Stimulated activated CD4-positive, alpha-beta T cell treated with anti-CD3 and anti-CD28 coated beads, Interleukin-1b, Interleukin-23, amount 100 ng/mL, for 48 hours (primary cell): ENCODE data around the gene PRRT3.

ENCODE experiments used
- DNase-seq: peaks from one replicate; pipeline ENCODE4 v3.0.0-alpha.2; 2020

PRRT3 gene

GRCh38 chr3:9951962-9952805 is at the start of gene PRRT3:
Gene PRRT3 (minus strand): TSS chr3:9952408. CDS start chr3:9950115, 2,293 bp downstream.
- peak; percentile 63 for DNase-seq

DNA sequence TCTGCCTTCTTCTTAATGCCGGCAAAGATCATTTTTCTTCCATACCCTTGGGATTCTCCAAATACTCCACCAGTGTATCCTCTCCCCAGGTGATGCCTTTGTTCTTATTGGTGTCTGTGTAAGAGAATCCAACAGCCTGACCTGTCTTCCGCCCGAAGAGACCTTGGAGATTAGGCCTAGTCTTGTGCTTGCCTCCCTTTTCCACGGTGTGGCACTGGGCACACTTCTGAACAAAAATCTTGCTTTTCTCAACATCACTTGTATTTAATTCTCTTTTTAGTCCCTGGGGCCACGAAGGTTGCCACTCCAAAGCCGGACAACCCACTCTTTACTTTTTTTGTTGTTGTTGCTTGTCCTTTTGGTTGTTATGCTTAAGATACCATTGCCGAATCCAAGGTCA is 48.5 kb upstream of the PRRT3 start:
- no peak for DNase-seq

GRCh38 chr3:9994086-9994844 is 42.1 kb upstream of the PRRT3 start:
- DNase-seq: no peak

- no peak for DNase-seq
Observed at GRCh38 chr3:9986230-9986725, 34.1 kb upstream of the PRRT3 start.

DNA sequence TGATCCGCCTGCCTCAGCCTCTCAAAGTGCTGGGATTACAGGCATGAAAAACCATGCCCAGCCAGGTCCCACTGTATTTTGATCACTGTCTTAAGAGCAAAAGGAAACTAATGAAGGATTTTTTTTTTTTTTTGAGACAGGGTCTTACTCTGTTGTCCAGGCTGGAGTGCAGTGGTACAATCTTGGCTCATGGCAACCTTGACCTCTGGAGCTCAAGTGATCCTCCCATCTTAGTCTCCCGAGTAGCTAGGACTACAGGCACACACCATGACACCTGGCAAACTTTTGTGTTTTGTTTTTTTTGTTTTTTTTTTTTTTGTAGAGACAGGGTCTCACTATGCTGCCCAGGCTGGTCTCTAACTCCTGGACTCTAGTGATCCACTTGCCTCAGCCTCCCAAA is 28.0 kb upstream of the PRRT3 start:
- DNase-seq: no peak

DNA sequence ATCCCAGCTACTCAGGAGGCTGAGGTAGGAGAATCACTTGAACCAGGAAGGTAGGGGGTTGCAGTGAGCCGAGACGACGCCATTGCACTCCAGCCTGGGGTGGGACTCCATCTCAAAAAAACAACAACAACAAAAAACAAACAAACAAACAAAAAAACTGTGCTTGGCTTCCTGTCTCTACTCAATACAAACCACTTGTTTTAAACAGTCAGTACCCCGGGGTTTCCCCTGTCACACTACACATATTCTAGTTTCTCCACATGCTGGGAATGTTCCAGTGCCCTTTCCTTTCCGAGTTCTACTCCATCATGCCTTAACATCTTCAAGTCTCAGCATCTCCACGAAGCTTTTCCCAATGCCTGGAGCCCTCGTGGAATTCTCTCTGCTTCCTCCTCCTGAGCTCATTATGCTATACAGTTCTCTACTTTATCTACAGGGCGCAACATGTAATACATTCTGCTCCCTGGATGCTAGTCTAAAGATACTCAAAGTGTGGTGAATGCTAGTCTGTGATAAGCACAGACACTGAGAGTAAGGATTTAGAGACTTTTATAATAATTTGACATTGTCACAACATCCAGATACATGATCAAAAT is 26.6 kb upstream of the PRRT3 start:
- no peak for DNase-seq

DNA sequence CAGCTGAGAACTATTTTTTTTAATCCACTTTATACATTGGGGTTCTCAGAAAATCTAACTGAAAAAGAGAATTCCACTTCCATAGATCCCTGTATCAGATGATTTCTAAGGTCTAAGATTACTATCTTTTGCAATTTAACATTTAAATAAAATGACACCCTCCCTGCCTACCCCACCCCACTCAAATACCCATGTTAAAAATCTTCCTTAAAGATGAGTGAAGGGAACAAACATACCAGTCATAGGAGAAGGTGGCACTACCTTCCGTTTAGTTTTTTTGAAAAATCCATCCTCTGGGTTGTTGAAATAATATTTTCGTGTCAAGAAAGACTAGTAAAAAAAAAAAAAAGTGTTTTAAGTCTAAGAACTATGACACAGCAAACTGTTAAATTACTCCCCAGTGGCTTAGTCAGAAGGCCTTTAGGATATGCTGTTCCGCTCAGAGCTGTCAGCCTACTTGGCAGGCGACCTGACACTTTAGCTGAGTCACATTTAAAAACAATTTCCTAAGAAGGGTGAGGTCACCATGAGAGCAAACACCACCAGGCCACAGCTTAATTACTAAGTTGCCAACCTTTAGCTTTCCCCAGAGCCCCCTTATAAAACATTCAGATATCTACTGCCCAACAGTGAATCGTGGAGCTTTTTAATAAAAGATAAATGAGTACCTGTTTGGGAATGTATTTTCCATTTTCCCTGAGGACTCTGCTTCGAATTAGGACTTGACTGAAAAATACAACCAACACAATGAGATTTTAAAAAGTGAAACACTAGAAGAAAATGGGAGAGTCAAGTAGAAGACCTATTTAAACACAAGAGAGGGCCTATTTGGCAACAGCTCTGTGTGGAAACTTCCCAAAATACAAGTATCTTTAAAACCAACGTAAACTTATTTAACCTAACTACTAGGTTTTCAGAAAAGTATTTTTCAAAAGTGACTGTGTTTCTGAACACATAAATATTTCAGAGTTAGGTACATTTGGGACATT is 24.8 kb upstream of the PRRT3 start:
- peak; percentile 69 for DNase-seq

- DNase-seq: no peak
Observed at GRCh38 chr3:9970020-9970652, 17.9 kb upstream of the PRRT3 start.

GRCh38 chr3:9969632-9970019 is 17.4 kb upstream of the PRRT3 start:
- no peak for DNase-seq

GRCh38 chr3:9966841-9967240 is 14.6 kb upstream of the PRRT3 start:
- no peak for DNase-seq

DNA sequence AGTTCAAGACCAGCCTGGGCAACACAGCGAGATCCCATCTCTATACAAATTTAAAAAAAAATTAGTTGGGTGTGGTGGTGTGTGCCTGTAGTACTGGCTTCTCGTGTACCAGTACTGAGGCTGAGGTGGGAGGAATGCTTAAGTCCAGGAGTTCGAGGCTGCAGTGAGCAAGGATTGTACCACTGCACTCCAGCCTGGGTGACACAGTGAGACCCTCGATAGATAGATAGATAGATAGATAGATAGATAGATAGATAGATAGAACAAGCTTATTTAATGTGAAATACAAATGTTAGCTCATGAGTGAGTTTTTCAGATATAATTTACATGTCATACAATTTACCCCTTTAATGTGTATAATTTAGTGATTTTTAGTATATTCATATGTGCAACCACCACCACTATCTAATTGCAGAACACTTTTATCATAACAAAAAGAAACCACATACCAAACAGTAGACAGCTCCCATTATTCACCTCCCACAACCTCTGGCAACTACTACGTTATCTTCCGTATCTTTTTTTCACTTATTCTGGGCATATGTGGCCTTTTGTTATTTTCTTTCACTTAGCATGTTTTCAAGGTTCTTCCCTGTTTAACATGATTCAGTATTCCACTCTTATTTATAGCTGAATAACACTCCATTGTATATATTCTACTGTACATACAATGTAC is 13.1 kb upstream of the PRRT3 start:
- DNase-seq: no peak

- DNase-seq: no peak
Observed at GRCh38 chr3:9957214-9957613, 5.0 kb upstream of the PRRT3 start.

GRCh38 chr3:9955611-9956352 is 3.6 kb upstream of the PRRT3 start:
- no peak for DNase-seq

DNA sequence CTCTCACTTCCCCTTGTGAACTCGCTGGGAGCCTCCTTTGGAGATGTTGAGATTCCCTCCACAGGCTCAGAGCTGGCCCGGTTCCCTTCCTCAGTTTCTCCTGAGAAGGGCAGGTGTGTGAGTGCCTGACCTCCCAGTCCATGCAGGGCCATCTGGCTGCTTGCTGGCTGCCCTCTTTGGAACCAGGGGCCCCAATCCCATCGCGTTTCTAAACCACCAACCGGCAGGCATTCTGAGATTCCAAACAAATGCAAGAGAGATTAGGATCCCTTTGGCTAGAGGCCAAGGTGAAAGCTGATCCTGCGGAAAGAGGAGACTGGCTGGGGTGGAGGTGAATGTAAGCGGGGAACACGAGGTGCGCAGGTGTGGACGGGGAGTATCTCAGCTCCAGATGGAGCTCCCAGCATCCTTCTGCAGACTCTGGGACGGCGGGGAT is 2.9 kb upstream of the PRRT3 start:
- no peak for DNase-seq

GRCh38 chr3:9951598-9951961 is 628 bp downstream of the PRRT3 start:
- DNase-seq: no peak

DNA sequence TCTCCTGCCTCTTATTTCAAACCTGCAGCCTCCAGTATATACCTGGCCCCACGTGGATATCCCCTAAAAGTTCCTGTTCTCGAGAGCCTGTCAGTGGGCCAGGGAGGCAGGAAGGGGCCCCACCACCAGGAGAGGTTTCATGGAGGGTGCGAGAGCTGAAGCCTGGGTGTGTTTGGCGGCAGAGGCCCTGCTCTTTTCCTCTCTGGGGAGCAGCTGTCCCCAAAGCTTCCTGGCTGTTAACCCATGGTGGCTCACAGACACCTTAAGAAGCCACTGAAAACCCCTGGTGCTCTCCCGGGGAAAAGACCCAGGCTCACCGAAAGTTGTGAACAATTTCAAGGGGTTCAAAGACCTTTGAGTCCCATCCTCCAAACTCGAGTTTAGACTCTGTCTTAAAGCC is 1.1 kb downstream of the PRRT3 start:
- DNase-seq: peak; percentile 16

- DNase-seq: no peak
Observed at GRCh38 chr3:9949626-9950025, 2.6 kb downstream of the PRRT3 start.

DNA sequence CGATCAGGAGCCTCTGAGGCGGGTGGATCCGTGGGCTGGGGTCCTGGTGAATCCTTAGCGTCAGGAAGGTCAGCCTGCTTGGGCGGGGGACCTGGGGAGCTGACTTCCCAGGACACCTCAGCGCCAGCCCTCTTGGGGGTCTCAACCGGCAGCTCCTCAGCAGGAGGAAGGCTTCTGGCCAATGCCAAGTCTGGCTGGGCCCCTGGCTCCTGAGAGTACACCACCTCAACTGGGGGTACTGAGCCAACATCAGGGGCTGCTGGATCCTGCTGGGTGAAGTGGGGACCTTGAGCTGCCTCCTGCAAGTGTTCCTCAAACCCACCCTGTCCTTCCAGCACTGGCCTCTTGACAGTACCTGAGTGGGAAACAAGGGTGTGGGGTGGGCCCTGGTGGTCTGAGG is 3.1 kb downstream of the PRRT3 start:
- DNase-seq: no peak

DNA sequence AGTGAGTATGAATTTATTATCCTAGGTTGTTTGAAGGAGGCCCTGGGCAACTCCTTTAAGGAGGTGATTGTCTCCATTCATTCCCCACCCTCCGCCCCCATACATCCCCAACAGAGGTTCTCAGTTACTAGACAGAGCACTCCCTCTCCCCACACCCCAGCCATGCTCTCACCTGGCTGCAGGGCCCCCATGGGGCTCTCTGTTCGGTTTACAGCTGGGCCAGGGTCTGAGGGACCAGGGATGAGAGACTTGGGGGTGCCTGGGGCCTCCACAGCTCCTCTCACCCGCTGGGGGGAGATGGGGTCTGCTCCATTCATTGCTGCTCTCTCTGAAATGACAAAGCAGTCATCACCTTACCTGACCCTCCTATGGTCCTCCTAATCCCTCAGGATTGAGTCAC is 3.6 kb downstream of the PRRT3 start:
- no peak for DNase-seq
